ENCODE data around the gene FRMD1.

- TF ChIP-seq POLR2A (IDR thresholded peaks at IDR 0.05) (no peak), CTCF (IDR thresholded peaks at IDR 0.05) (peak in 1 of 7 experiments; percentile 2)
Measured at GRCh38 chr6:168050881-168051586, 28.0 kb downstream of the FRMD1 start.
